Peyer's patch (tissue), 4 donors: ENCODE results near the gene SLC6A11. TPM values are rescaled to one million over a fixed set of nuclear protein-coding genes. Genes with fewer than 3 reads are reported as not detected.
A peak's percentile ranks its signal among the peaks of the same experiment; 100 is the strongest.

Experiments used
- DNase-seq, 3 donors: peaks; one replicate each; pipeline ENCODE4 v3.0.0-alpha.2; 2017 to 2019
- H3K27ac ChIP-seq, 4 donors: fragments of 200-600 bp; sonication (generic); one replicate each; pipeline ENCODE4 v1.5.1; 2016 to 2019
- H3K27me3 ChIP-seq, 2 donors: fragments of 200-600 bp; sonication (generic); one replicate each; pipeline ENCODE4 v1.5.1; 2019
- H3K36me3 ChIP-seq, 3 donors: fragments of 200-600 bp; sonication (generic); one replicate each; pipeline ENCODE4 v1.5.1; 2016 to 2019
- H3K4me1 ChIP-seq, 4 donors: fragments of 200-600 bp; sonication (generic); one replicate each; pipeline ENCODE4 v1.5.1; 2016 to 2019
- H3K4me3 ChIP-seq, 4 donors: fragments of 200-600 bp; sonication (generic); 1 replicate in 3 of 4; 2 replicates in 1 of 4; pipeline ENCODE4 v1.5.1; 2016 to 2019; ENCODE audit warnings: mild to moderate bottlenecking in 1 of 4
- H3K9me3 ChIP-seq, 4 donors: fragments of 200-600 bp; sonication (generic); one replicate each; pipeline ENCODE4 v1.5.1; 2016 to 2019; ENCODE audit warnings: mild to moderate bottlenecking in 1 of 4
- POLR2A ChIP-seq, 2 donors: fragments of 450-650 bp; IDR thresholded peaks; one replicate each; pipeline ENCODE4 v1.5.1; 2017; ENCODE audit warnings: antibody characterized with exemption in 2 of 2, mild to moderate bottlenecking in 2 of 2, moderate library complexity in 2 of 2
- total RNA-seq, 4 donors: library from RNA; depleted of rRNA; stranded (reverse); fragments of >200 nt; gene quantifications; one replicate each; pipeline ENCODE4 v1.1.0, GENCODE V29; 2016
- TF ChIP-seq, protein P1 (sequence below), 6 experiments: fragments of 450-650 bp in 4 of 6; fragments of 200-600 bp in 2 of 6; sonication (generic) in 1 of 6; IDR thresholded peaks; one replicate each; pipeline ENCODE4 v1.5.1; 2017 to 2019; ENCODE audit warnings: antibody characterized with exemption in 6 of 6, mild to moderate bottlenecking in 3 of 6, moderate library complexity in 1 of 6

Gene SLC6A11
- total RNA-seq, 4 donors from 2014 or later, result not detected

GRCh38 chr3:10941972-10942371 is 125.9 kb downstream of the SLC6A11 start:
- no peak for TF ChIP-seq POLR2A (IDR thresholded peaks at IDR 0.05)
- TF ChIP-seq, protein P1, sequence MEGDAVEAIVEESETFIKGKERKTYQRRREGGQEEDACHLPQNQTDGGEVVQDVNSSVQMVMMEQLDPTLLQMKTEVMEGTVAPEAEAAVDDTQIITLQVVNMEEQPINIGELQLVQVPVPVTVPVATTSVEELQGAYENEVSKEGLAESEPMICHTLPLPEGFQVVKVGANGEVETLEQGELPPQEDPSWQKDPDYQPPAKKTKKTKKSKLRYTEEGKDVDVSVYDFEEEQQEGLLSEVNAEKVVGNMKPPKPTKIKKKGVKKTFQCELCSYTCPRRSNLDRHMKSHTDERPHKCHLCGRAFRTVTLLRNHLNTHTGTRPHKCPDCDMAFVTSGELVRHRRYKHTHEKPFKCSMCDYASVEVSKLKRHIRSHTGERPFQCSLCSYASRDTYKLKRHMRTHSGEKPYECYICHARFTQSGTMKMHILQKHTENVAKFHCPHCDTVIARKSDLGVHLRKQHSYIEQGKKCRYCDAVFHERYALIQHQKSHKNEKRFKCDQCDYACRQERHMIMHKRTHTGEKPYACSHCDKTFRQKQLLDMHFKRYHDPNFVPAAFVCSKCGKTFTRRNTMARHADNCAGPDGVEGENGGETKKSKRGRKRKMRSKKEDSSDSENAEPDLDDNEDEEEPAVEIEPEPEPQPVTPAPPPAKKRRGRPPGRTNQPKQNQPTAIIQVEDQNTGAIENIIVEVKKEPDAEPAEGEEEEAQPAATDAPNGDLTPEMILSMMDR (IDR thresholded peaks at IDR 0.05), result peak in 3 of 6 experiments; percentile 27 to 40 (median 39)
- H3K9me3 ChIP-seq, result peaks cover 0 to 5% (median 0%) of the 10 kb centered on the region in 4 donors
- H3K27me3 ChIP-seq, result no peaks in the 10 kb centered on the region
- H3K27ac ChIP-seq, result no peak overlapping the region
- H3K4me3 ChIP-seq, result no peak overlapping the region
- H3K36me3 ChIP-seq, result no peaks in the 10 kb centered on the region
- DNase-seq, result peak in 1 of 3 donors; percentile 43
- H3K4me1 ChIP-seq, result no peaks in the 10 kb centered on the region

DNA sequence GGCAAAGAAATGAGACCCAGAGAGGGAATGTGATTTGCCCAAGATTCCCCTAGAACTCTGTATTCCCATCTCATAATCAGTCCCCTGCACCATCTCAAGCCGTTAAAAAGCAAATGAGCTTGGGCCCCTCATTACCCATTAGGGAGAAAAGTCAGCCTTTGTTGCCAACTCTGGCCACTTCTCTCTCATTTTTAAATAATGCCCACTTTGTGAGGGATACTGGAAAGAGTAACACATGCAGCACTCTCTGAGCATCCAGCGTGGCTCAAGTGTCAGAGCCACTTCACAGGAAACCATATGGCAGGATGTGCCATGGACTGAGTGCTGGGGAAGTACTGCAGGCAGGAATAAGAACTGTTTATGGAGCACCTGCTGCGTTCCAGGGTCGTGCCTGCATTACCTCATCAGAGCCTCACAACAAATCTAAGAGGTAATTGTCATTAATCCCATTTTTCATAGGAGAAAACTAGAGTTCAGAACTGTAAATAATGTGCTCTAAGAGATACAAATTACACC is 126.7 kb downstream of the SLC6A11 start:
- TF ChIP-seq, protein P1 (IDR thresholded peaks at IDR 0.05), result no peak
- no peak for TF ChIP-seq POLR2A (IDR thresholded peaks at IDR 0.05)
- no peak overlapping the region for H3K4me3 ChIP-seq
- H3K27me3 ChIP-seq, result no peaks in the 10 kb centered on the region
- no peaks in the 10 kb centered on the region for H3K4me1 ChIP-seq
- no peaks in the 10 kb centered on the region for H3K36me3 ChIP-seq
- peaks cover 0 to 5% (median 0%) of the 10 kb centered on the region in 4 donors for H3K9me3 ChIP-seq
- H3K27ac ChIP-seq, result no peak overlapping the region
- DNase-seq, result no peak

DNA sequence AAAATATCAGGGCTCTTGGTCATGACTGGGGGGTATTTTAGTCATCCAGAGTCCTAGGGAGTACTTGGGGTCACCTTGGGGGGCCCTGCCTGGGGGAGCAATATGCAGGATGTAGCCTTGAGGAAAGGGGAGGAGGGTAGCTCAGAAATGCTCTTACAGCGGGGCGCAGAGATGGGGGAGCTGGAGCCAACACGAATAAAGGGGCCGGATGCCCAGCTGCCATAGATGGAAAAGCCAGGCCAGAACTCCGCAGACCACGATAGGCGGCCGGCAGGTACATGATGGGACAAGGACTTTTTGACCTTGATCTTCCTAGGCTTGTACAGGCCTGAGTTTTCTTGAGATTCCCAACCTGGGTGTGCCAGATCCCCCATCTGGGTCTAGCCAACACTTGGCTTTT is 128.8 kb downstream of the SLC6A11 start:
- Histone ChIP-seq H3K9me3 (peaks cover 0 to 5% (median 0%) of the 10 kb centered on the region in 4 donors), H3K4me1 (no peaks in the 10 kb centered on the region), H3K27me3 (no peaks in the 10 kb centered on the region), H3K4me3 (no peak overlapping the region), H3K36me3 (no peaks in the 10 kb centered on the region), H3K27ac (no peak overlapping the region)
- no peak for TF ChIP-seq POLR2A (IDR thresholded peaks at IDR 0.05)
- TF ChIP-seq, protein P1 (IDR thresholded peaks at IDR 0.05), result no peak
- peak in 1 of 3 donors; percentile 27 for DNase-seq

DNA sequence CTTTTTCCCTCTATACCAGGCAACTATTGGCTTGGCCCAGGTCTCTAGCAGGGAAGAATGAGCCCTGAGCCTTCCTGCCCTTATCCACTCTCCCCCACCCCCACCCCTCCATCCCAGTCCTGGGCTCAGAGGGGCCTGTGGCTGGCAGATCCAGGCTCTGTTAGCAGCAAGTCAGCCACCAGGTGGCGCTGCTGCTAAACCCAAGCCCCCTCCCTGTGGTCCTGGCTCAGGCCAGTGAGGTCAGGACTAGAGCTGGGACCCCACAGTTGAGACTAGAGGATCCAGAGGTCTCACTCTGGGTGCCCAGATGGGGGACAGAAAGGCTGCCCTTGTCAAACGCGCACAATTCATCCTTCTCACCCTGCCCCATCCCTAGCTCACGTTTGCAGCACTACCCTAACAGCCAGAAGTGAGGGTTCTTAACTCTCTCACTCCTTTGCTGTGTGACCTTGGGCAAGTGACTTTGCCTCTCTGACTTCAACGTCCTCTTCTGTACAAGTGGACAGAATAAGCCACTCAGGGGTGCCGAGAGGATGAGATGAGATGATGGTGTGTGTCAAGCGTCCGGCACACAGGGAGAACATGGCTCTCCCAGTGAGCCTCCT is 129.8 kb downstream of the SLC6A11 start:
- H3K27me3 ChIP-seq, result no peaks in the 10 kb centered on the region
- H3K27ac ChIP-seq, result no peak overlapping the region
- H3K4me3 ChIP-seq, result no peak overlapping the region
- no peaks in the 10 kb centered on the region for H3K36me3 ChIP-seq
- H3K4me1 ChIP-seq, result no peaks in the 10 kb centered on the region
- peak; percentile 33 to 67 (median 62) for DNase-seq
- TF ChIP-seq, protein P1 (IDR thresholded peaks at IDR 0.05), result peak; percentile 16 to 67 (median 60)
- TF ChIP-seq POLR2A (IDR thresholded peaks at IDR 0.05), result no peak
- peaks cover 0 to 5% (median 0%) of the 10 kb centered on the region in 4 donors for H3K9me3 ChIP-seq

DNA sequence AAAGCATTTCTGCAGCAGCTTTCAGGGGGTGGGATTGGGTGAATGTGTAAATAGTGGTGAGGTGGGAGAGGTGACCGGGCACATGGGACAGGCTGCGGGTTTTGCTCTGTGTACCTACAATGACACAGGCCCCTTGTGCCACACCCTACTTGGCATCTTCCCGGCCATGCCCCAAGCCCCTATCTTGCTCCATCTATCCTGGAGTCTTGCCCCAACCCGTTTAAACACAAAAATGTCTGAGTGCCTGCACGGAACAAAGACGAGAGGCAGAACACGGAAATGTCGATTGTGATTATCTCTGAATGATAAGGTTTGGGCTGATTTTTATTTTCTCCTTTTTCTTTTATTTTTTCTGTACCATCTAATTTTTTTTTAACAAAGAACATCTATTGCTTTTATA is 130.5 kb downstream of the SLC6A11 start:
- peak in 1 of 3 donors; percentile 8 for DNase-seq
- Histone ChIP-seq H3K36me3 (no peaks in the 10 kb centered on the region), H3K4me1 (no peaks in the 10 kb centered on the region), H3K4me3 (no peak overlapping the region), H3K9me3 (peaks cover 0 to 5% (median 0%) of the 10 kb centered on the region in 4 donors), H3K27me3 (no peaks in the 10 kb centered on the region), H3K27ac (no peak overlapping the region)
- TF ChIP-seq POLR2A (IDR thresholded peaks at IDR 0.05), result no peak
- TF ChIP-seq, protein P1 (IDR thresholded peaks at IDR 0.05), result no peak
